Lower lobe of right lung (tissue), 2 donors: ENCODE data around the gene DGKB. TPM values are rescaled to one million over a fixed set of nuclear protein-coding genes. Genes with fewer than 3 reads are reported as not detected.

ENCODE experiments used
- ATAC-seq, 2 donors: fragments of 200-7000 bp; cut with Tn5 transposase; one replicate each; pipeline ENCODE4 v1.9.1; 2020 to 2022; ENCODE audit warnings: mild to moderate bottlenecking in 2 of 2, moderate library complexity in 2 of 2
- DNase-seq: peaks from one replicate; pipeline ENCODE4 v3.0.0-alpha.2; 2020
- H3K27ac ChIP-seq: fragments of 200-600 bp; one replicate; pipeline ENCODE4 v1.8.0; 2022
- H3K27me3 ChIP-seq: fragments of 200-600 bp; one replicate; pipeline ENCODE4 v1.8.0; 2022; ENCODE audit warnings: low read depth
- H3K36me3 ChIP-seq: fragments of 200-600 bp; one replicate; pipeline ENCODE4 v1.8.0; 2022; ENCODE audit warnings: mild to moderate bottlenecking
- H3K4me1 ChIP-seq: fragments of 200-600 bp; one replicate; pipeline ENCODE4 v1.8.0; 2022
- H3K4me3 ChIP-seq: fragments of 200-600 bp; one replicate; pipeline ENCODE4 v1.8.0; 2022; ENCODE audit warnings: mild to moderate bottlenecking
- H3K9me3 ChIP-seq: fragments of 200-600 bp; one replicate; pipeline ENCODE4 v1.8.0; 2022
- intact Hi-C: fragments of 100-400 bp; cut with DNase I; formaldehyde crosslinking; loops from one replicate; pipeline ENCODE4 v1.11.0; 2022
- total RNA-seq: library from RNA; stranded (reverse); fragmentation: NEBNext Ultra II Directional; extraction: Animal tissue kit (Norgen Biotek cat#: 25700); gene quantifications from one replicate; pipeline ENCODE4 v1.2.1, GENCODE V29; 2021
- TF ChIP-seq, protein P1 (sequence below): fragments of 200-600 bp; IDR thresholded peaks from one replicate; pipeline ENCODE4 v1.8.0; 2022; ENCODE audit warnings: antibody characterized with exemption, mild to moderate bottlenecking
- donor health status: DM: no; HTN: yes; CAD: no; lungs with severe emphysema.

Gene DGKB
- total RNA-seq, 1 donor from 2014 or later = 0.09 TPM

DNA sequence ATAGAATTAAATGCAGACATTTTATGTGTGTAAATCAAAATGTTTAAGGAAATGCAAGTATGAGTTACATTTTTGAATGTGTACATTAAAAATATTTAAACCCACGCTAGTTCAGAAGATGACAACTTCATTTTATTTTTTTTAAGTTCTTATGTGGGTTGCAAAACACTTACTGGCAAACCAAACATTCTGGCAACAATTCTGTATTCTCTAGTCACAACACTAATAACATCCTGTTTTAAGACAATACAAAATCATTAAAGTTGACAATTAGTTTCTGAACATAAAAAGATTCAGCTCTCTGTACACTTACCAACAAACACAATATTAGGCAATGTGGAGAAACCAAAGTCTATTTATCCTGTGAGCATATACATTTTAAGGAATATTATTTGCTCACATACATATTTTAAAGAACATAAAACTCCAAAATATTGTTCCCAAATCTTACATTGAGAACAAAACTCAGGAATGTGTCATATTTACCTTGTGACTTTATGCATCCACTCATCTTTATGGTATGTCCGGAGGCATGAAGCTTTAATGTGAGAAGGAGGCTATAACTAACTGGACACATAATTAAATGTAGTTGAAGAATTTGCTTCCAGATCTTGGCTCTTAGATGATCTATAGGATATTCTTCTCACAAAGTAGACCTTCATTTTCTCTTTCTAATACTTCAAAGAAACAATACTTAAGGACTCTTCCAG, 134.7 kb downstream of the DGKB start:
- H3K27ac ChIP-seq = no peak overlapping the region
- H3K9me3 ChIP-seq = no peaks in the 10 kb centered on the region
- TF ChIP-seq, protein P1, sequence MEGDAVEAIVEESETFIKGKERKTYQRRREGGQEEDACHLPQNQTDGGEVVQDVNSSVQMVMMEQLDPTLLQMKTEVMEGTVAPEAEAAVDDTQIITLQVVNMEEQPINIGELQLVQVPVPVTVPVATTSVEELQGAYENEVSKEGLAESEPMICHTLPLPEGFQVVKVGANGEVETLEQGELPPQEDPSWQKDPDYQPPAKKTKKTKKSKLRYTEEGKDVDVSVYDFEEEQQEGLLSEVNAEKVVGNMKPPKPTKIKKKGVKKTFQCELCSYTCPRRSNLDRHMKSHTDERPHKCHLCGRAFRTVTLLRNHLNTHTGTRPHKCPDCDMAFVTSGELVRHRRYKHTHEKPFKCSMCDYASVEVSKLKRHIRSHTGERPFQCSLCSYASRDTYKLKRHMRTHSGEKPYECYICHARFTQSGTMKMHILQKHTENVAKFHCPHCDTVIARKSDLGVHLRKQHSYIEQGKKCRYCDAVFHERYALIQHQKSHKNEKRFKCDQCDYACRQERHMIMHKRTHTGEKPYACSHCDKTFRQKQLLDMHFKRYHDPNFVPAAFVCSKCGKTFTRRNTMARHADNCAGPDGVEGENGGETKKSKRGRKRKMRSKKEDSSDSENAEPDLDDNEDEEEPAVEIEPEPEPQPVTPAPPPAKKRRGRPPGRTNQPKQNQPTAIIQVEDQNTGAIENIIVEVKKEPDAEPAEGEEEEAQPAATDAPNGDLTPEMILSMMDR = no peak
- H3K4me1 ChIP-seq = no peaks in the 10 kb centered on the region
- no peaks in the 10 kb centered on the region for H3K36me3 ChIP-seq
- intact Hi-C loops = no loop called here
- DNase-seq (no peak), ATAC-seq (no peak)
- no peaks in the 10 kb centered on the region for H3K27me3 ChIP-seq
- no peak overlapping the region for H3K4me3 ChIP-seq

DNA sequence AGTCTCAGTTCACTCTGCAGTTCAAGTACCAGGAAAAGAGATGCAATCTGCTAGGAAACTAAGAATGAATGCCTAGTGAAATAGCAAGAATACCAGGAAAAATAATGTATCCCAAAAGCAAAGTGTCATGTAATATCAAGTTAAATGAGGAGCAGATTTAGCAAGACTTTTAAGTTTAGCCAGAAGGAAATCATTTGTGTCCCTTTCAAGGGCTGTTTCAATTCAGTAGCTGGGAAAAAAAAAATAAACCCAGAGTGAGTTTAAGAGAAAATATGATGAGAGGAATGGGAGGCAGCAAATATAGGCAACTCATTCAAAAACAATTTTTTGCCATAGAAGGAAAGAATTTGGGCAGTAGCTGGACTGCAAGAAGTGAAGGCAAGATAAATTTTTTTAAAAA, 135.8 kb downstream of the DGKB start:
- H3K4me1 ChIP-seq = no peaks in the 10 kb centered on the region
- intact Hi-C loops = no loop called here
- H3K4me3 ChIP-seq = no peak overlapping the region
- no peaks in the 10 kb centered on the region for H3K9me3 ChIP-seq
- H3K27ac ChIP-seq = no peak overlapping the region
- no peaks in the 10 kb centered on the region for H3K36me3 ChIP-seq
- ATAC-seq (no peak), DNase-seq (no peak)
- no peaks in the 10 kb centered on the region for H3K27me3 ChIP-seq
- TF ChIP-seq, protein P1 = no peak

DNA sequence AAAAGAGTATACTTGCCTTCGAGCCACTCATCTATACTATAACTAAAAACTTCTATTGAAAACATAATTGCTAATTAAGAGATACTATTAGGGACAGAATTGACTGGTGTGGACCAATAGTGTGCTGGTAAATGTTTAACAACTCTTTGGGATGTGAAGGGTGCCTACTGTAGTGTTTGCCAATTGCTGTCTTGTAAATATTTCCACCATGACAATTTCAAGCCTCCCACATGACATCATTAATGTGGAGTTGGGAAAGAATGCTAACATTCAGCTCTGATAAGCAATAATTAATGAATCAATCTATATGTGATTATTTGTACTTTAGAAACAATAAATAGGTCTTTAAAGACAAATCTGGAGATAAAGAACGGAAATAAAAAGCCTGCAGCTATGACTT, 136.8 kb downstream of the DGKB start:
- no peak for DNase-seq
- no peak overlapping the region for H3K27ac ChIP-seq
- H3K27me3 ChIP-seq = no peaks in the 10 kb centered on the region
- H3K9me3 ChIP-seq = no peaks in the 10 kb centered on the region
- no peak for ATAC-seq
- no peak overlapping the region for H3K4me3 ChIP-seq
- intact Hi-C loops = no loop called here
- no peaks in the 10 kb centered on the region for H3K4me1 ChIP-seq
- no peaks in the 10 kb centered on the region for H3K36me3 ChIP-seq
- TF ChIP-seq, protein P1 = no peak

DNA sequence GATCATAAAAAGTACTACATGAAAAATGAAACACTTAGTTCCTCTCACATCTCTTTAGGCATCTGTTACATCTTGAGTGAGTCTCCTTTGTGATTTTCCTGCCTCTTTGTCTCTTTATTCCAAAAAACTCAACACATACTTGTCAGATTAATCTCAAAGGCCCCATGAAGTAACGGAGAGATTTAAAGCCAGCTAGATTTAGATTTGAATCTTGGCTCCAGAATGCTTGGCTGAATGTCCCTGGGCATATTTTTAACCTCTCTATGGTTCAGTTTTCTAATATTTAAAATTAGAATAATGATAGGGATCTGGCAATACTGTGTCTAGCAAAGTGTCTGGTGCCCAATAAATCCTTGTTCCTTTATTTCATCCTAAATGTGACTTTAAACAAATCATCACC, 140.0 kb downstream of the DGKB start:
- H3K36me3 ChIP-seq = no peaks in the 10 kb centered on the region
- DNase-seq (no peak), ATAC-seq (no peak)
- no peak overlapping the region for H3K27ac ChIP-seq
- H3K4me3 ChIP-seq = no peak overlapping the region
- intact Hi-C loops = no loop called here
- TF ChIP-seq, protein P1 = no peak
- no peaks in the 10 kb centered on the region for H3K4me1 ChIP-seq
- no peaks in the 10 kb centered on the region for H3K9me3 ChIP-seq
- no peaks in the 10 kb centered on the region for H3K27me3 ChIP-seq

DNA sequence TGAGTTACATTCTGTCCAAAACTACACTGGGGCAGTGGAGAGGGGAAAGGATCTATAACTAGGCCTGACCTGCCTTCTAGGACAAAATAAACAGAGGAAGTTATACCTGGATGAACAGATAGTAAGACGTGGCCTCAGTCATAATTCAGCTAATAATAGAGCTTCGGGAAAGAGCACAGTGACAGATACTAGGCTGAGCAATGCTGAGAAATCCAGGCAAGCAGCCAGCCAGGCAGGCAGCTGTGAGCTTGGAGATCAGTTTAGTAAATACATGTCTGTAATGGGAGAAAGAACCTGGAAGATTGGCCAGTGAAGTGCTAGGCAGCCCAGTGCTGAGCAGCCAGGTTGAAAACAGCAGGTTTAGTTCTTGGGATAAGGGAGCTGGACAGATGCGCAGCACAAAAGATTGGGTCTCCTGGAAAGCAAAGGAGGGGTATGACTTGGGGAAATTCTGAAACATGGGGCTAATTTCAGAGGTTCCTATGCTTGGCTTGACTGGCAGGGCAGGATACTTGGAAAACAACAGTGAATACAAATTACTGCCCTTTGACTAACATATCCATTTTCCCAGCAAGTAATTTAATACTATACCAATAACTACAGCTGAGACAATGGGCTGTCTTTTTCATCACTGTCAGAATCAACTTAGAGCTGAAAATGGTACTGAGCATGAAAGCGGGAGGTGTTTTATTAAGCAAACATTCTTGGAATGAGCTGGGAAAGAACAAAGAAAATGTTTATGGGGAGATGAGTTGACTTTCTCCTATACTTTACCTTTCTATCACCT, 140.8 kb downstream of the DGKB start:
- Histone ChIP-seq H3K36me3 (no peaks in the 10 kb centered on the region), H3K4me1 (no peaks in the 10 kb centered on the region), H3K9me3 (no peaks in the 10 kb centered on the region), H3K27ac (no peak overlapping the region), H3K4me3 (no peak overlapping the region), H3K27me3 (no peaks in the 10 kb centered on the region)
- DNase-seq (no peak), ATAC-seq (no peak)
- intact Hi-C loops = no loop called here
- TF ChIP-seq, protein P1 = no peak
